Erythroblast (primary cell): ENCODE results near the gene SPEM1.

Source experiments
- GATA1 ChIP-seq: IDR thresholded peaks from 2 replicates; pipeline ENCODE4 v1.6.1; 2011; ENCODE audit warnings: low read depth, mild to moderate bottlenecking, control low read depth, low read length, moderate library complexity
- POLR2A ChIP-seq: IDR thresholded peaks from 2 replicates; pipeline ENCODE4 v1.6.1; 2011; ENCODE audit warnings: mild to moderate bottlenecking, low read length

GRCh38 chr17:7425316-7425715 is 5.2 kb downstream of the SPEM1 start, which contains the start of gene SPEM2:
- TF ChIP-seq POLR2A (no peak), GATA1 (no peak)
